Tibial artery (tissue), 4 donors: ENCODE data around the gene SSBP4.

ENCODE experiments used
- DNase-seq, 2 donors: peaks; one replicate each; pipeline ENCODE4 v3.0.0-alpha.2; 2019
- H3K27ac ChIP-seq, 2 donors: fragments of 200-600 bp; sonication (generic) in 1 of 2; 1 replicate in 1 of 2; 2 replicates in 1 of 2; pipeline ENCODE4 v1.5.1; 2018 to 2019; ENCODE audit warnings: mild to moderate bottlenecking in 1 of 2
- H3K27me3 ChIP-seq, 2 donors: fragments of 200-600 bp; sonication (generic) in 1 of 2; one replicate each; pipeline versions ENCODE4 v1.5.1 to v1.6.0; 2016 to 2019
- H3K36me3 ChIP-seq, 3 donors: fragments of 200-600 bp; sonication (generic) in 2 of 3; one replicate each; pipeline ENCODE4 v1.5.1; 2016 to 2019; ENCODE audit warnings: mild to moderate bottlenecking in 2 of 3
- H3K4me1 ChIP-seq, 4 donors: fragments of 200-600 bp; sonication (generic) in 2 of 4; 1 replicate in 3 of 4; 2 replicates in 1 of 4; pipeline ENCODE4 v1.5.1; 2016 to 2019
- H3K4me3 ChIP-seq, 2 donors: fragments of 200-600 bp; sonication (generic) in 1 of 2; 1 replicate in 1 of 2; 2 replicates in 1 of 2; pipeline ENCODE4 v1.5.1; 2018 to 2019; ENCODE audit warnings: mild to moderate bottlenecking in 2 of 2
- H3K9me3 ChIP-seq, 3 donors: fragments of 200-600 bp; sonication (generic) in 1 of 3; one replicate each; pipeline ENCODE4 v1.5.1; 2016 to 2019
- intact Hi-C: fragments of 100-400 bp; cut with DNase I; formaldehyde crosslinking; loops from one replicate; pipeline ENCODE4 v1.15.0; 2023; ENCODE audit warnings: low total_unique reads
- TF ChIP-seq, protein P1 (sequence below), 2 experiments: fragments of 200-600 bp in 1 of 2; fragments of 450-650 bp in 1 of 2; IDR thresholded peaks; one replicate each; pipeline ENCODE4 v1.5.1; 2017 to 2019; ENCODE audit warnings: antibody characterized with exemption in 2 of 2, mild to moderate bottlenecking in 1 of 2, moderate library complexity in 1 of 2

SSBP4 gene

GRCh38 chr19:18438331-18439024 is 19.3 kb downstream of the SSBP4 start:
- TF ChIP-seq, protein P1, sequence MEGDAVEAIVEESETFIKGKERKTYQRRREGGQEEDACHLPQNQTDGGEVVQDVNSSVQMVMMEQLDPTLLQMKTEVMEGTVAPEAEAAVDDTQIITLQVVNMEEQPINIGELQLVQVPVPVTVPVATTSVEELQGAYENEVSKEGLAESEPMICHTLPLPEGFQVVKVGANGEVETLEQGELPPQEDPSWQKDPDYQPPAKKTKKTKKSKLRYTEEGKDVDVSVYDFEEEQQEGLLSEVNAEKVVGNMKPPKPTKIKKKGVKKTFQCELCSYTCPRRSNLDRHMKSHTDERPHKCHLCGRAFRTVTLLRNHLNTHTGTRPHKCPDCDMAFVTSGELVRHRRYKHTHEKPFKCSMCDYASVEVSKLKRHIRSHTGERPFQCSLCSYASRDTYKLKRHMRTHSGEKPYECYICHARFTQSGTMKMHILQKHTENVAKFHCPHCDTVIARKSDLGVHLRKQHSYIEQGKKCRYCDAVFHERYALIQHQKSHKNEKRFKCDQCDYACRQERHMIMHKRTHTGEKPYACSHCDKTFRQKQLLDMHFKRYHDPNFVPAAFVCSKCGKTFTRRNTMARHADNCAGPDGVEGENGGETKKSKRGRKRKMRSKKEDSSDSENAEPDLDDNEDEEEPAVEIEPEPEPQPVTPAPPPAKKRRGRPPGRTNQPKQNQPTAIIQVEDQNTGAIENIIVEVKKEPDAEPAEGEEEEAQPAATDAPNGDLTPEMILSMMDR (IDR thresholded peaks at IDR 0.05), result no peak
- peaks cover 6 to 36% (median 17%) of the 10 kb centered on the region in 3 donors for H3K36me3 ChIP-seq
- H3K4me1 ChIP-seq, result peaks cover 0 to 45% (median 40%) of the 10 kb centered on the region in 4 donors
- H3K27ac ChIP-seq, result peak overlapping the region; percentile 66 to 76
- H3K4me3 ChIP-seq, result peak overlapping the region; percentile 58 to 65
- intact Hi-C loops, result no loop called here
- DNase-seq, result peak in 1 of 2 donors; percentile 87
- no peaks in the 10 kb centered on the region for H3K9me3 ChIP-seq
- peaks cover 0 to 5% of the 10 kb centered on the region in 2 donors for H3K27me3 ChIP-seq

DNA sequence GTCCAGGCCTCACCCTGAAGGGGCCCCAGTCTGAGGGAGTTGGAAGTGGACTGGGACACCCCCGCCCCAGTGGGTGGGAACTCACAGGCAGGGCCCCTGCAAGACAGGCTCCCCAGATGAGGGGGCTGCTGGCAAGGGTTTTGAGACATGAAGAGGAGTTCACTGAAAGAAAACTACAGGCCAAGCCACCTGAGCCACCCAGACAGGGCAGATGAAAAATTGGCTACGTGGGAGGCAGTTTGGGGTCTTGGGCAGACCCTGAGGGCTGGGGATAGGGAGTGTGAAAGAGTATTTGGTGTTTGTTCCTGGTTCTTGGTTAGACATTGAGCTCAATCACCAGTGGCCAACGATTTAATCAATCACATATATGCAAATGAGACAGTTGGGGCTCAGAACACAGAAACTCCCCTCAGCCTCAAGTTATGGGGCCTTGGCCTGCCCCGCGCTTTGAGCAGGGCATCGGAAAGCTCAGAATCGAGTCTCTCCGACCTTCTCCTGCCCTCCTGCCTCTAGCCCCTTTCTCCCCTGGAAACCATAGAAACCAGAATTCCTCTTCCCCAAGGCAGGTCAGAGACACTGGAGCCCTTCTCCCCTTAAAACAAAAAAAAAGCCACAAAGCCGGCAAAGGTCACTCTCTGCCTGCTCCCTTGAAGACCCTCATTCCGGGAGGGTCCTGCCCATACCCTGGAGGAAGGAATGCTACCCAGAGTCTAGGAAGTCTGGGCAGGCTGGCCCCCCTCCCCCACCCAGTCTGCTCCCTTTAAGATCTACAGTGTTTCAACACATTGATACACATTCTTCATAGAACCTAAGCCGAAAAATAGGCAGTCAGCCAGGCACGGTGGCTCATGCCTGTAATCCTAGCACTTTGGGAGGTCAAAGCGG is 20.1 kb downstream of the SSBP4 start:
- Histone ChIP-seq H3K27ac (peak overlapping the region; percentile 66 to 76), H3K4me1 (peaks cover 0 to 39% (median 33%) of the 10 kb centered on the region in 4 donors), H3K27me3 (peaks cover 0 to 5% of the 10 kb centered on the region in 2 donors), H3K36me3 (peaks cover 14 to 44% (median 25%) of the 10 kb centered on the region in 3 donors), H3K9me3 (no peaks in the 10 kb centered on the region), H3K4me3 (no peak overlapping the region)
- intact Hi-C loops, result no loop called here
- DNase-seq, result no peak
- TF ChIP-seq, protein P1 (IDR thresholded peaks at IDR 0.05), result no peak

DNA sequence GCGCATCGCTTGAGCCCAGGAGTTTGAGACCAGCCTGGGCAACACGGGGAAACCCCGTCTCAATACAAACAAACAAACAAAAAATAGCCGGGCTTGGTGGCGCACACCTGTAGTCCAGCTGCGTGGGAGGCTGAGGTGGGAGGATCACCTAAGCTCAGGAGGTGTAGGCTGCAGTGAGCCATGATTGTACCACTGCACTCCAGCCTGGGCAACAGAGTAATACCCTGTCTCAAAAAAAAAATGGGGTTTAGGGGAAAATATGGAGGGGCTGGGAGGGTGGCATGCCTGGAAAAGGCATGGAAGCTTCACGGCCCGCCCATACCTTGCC is 20.7 kb downstream of the SSBP4 start:
- TF ChIP-seq, protein P1 (IDR thresholded peaks at IDR 0.05), result no peak
- no peak for DNase-seq
- no peak overlapping the region for H3K4me3 ChIP-seq
- intact Hi-C loops, result no loop called here
- peak overlapping the region in 1 of 2 donors; percentile 76 for H3K27ac ChIP-seq
- peaks cover 20 to 48% (median 28%) of the 10 kb centered on the region in 3 donors for H3K36me3 ChIP-seq
- peaks cover 0 to 39% (median 30%) of the 10 kb centered on the region in 4 donors for H3K4me1 ChIP-seq
- peaks cover 0 to 5% of the 10 kb centered on the region in 2 donors for H3K27me3 ChIP-seq
- no peaks in the 10 kb centered on the region for H3K9me3 ChIP-seq

DNA sequence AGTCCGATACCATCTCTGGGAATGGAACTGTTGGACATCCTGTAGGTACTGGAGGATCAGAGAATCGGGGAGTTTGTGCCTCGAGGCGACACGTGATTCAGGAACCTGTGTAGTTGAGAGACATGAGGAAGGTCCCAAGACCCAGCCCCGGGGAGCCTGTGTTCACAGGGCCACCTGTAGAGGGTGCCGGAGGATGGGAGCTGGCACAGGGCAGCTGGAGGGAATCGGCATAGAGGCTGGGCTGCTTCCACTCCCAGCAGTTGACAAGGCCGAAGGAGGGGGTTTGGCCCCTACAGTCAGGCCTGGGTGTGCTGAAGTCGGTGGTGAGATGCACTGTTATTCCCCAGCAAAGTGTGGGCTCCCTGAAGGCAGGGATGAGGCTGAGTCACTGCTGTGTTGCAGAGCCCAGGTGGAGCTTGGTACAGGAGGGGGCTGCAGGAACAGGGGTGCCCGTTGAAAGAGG is 21.2 kb downstream of the SSBP4 start:
- Histone ChIP-seq H3K27ac (peak overlapping the region in 1 of 2 donors; percentile 76), H3K9me3 (no peaks in the 10 kb centered on the region), H3K27me3 (peaks cover 0 to 5% of the 10 kb centered on the region in 2 donors), H3K4me1 (peaks cover 0 to 39% (median 30%) of the 10 kb centered on the region in 4 donors), H3K4me3 (no peak overlapping the region), H3K36me3 (peaks cover 26 to 48% (median 28%) of the 10 kb centered on the region in 3 donors)
- intact Hi-C loops, result no loop called here
- no peak for DNase-seq
- TF ChIP-seq, protein P1 (IDR thresholded peaks at IDR 0.05), result peak in 1 of 2 experiments; percentile 19

- intact Hi-C loops, result no loop called here
- Histone ChIP-seq H3K4me1 (peaks cover 0 to 39% (median 30%) of the 10 kb centered on the region in 4 donors), H3K27me3 (peaks cover 0 to 5% of the 10 kb centered on the region in 2 donors), H3K4me3 (no peak overlapping the region), H3K9me3 (no peaks in the 10 kb centered on the region), H3K27ac (peak overlapping the region in 1 of 2 donors; percentile 76), H3K36me3 (peaks cover 28 to 48% (median 28%) of the 10 kb centered on the region in 3 donors)
- DNase-seq, result no peak
- TF ChIP-seq, protein P1 (IDR thresholded peaks at IDR 0.05), result no peak
These were observed 22.0 kb downstream of the SSBP4 start for GRCh38 chr19:18440936-18441803.
